HG02852 (cell line): ENCODE measurements around the gene HK2.
"Not testable (repeated sequence)": the region's sequence is repeated elsewhere in the genome, so short reads cannot be mapped to it uniquely, and the experiment has no call there.

Experiments
- ATAC-seq: cut with Tn5 transposase; IDR thresholded peaks from one replicate; pipeline ENCODE4 v1.9.1; 2021; ENCODE audit warnings: mild to moderate bottlenecking, moderate library complexity; ENCODE audit not compliant: unreplicated experiment

Gene HK2

GRCh38 chr2:74834792-74835755 lies 1.1 kb downstream of the HK2 start:
- peak; percentile 54 for ATAC-seq

GRCh38 chr2:74835831-74836674 lies 2.1 kb downstream of the HK2 start:
- ATAC-seq = no peak

- no peak for ATAC-seq
These were observed 2.9 kb downstream of the HK2 start for GRCh38 chr2:74836675-74837401.

GRCh38 chr2:74841641-74842040 lies 7.7 kb downstream of the HK2 start:
- ATAC-seq = no peak

- no peak for ATAC-seq
These were observed 9.5 kb downstream of the HK2 start for GRCh38 chr2:74843433-74843832.

GRCh38 chr2:74843899-74844298 lies 10.0 kb downstream of the HK2 start:
- peak; percentile 78 for ATAC-seq

GRCh38 chr2:74844752-74845151 lies 10.8 kb downstream of the HK2 start:
- ATAC-seq = no peak

GRCh38 chr2:74845217-74845751 lies 11.4 kb downstream of the HK2 start:
- no peak for ATAC-seq

- no peak for ATAC-seq
These were observed 12.1 kb downstream of the HK2 start for GRCh38 chr2:74845991-74846390.

GRCh38 chr2:74846481-74846880 lies 12.6 kb downstream of the HK2 start:
- no peak for ATAC-seq

GRCh38 chr2:74847070-74847858 lies 13.3 kb downstream of the HK2 start:
- ATAC-seq = no peak

- peak; percentile 78 for ATAC-seq
These were observed 15.4 kb downstream of the HK2 start for GRCh38 chr2:74849228-74849892.

- no peak for ATAC-seq
These were observed 16.7 kb downstream of the HK2 start for GRCh38 chr2:74850496-74851190.

GRCh38 chr2:74851191-74851566 lies 17.3 kb downstream of the HK2 start:
- ATAC-seq = no peak

GRCh38 chr2:74853360-74853759 lies 19.4 kb downstream of the HK2 start:
- ATAC-seq = not testable (repeated sequence)

GRCh38 chr2:74854401-74854800 lies 20.5 kb downstream of the HK2 start:
- no peak for ATAC-seq

GRCh38 chr2:74855114-74855707 lies 21.3 kb downstream of the HK2 start:
- not testable (repeated sequence) for ATAC-seq

- no peak for ATAC-seq
These were observed 22.2 kb downstream of the HK2 start for GRCh38 chr2:74856004-74856578.
